ENCODE measurements around the gene DUSP12.

DNA sequence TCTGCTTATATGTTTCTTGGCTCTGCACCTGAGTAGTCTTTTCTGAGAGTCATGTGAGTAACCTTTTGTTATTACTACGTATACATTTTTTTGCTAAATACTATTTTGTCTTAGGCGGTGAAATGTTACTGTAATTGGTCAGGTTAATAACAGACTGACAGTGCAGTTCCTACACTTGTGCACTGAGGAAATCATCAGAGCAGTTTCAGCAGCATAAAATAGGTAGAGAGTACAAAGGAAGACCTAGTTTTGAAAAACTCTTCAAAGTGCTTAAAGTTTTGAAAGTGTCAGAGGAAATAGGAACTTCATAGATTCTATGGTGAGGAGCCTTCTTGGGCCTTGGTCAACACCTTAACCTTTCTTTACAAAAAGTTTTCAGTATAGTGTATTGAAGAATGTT lies 27.7 kb downstream of the DUSP12 start:
- TF ChIP-seq GATA3 (IDR thresholded peaks at IDR 0.05; ENCODE audit: low read depth, low read length) (no peak), GATA2 (IDR thresholded peaks at IDR 0.05; ENCODE audit: low read depth, low read length) (no peak)

All from SH-SY5Y (cell line).